GM12873 (cell line): ENCODE data around the gene TAF3.

Experiments
- TF ChIP-seq, protein P1 (sequence below): IDR thresholded peaks from 2 replicates; pipeline ENCODE4 v1.5.1; 2012; ENCODE audit warnings: low read depth, mild to moderate bottlenecking, moderate library complexity, low read length, control low read depth; ENCODE audit not compliant: insufficient read depth; ENCODE audit errors: missing control alignments

TAF3 gene

GRCh38 chr10:7896297-7896696 is 78.0 kb downstream of the TAF3 start:
- TF ChIP-seq, protein P1, sequence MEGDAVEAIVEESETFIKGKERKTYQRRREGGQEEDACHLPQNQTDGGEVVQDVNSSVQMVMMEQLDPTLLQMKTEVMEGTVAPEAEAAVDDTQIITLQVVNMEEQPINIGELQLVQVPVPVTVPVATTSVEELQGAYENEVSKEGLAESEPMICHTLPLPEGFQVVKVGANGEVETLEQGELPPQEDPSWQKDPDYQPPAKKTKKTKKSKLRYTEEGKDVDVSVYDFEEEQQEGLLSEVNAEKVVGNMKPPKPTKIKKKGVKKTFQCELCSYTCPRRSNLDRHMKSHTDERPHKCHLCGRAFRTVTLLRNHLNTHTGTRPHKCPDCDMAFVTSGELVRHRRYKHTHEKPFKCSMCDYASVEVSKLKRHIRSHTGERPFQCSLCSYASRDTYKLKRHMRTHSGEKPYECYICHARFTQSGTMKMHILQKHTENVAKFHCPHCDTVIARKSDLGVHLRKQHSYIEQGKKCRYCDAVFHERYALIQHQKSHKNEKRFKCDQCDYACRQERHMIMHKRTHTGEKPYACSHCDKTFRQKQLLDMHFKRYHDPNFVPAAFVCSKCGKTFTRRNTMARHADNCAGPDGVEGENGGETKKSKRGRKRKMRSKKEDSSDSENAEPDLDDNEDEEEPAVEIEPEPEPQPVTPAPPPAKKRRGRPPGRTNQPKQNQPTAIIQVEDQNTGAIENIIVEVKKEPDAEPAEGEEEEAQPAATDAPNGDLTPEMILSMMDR: no peak

DNA sequence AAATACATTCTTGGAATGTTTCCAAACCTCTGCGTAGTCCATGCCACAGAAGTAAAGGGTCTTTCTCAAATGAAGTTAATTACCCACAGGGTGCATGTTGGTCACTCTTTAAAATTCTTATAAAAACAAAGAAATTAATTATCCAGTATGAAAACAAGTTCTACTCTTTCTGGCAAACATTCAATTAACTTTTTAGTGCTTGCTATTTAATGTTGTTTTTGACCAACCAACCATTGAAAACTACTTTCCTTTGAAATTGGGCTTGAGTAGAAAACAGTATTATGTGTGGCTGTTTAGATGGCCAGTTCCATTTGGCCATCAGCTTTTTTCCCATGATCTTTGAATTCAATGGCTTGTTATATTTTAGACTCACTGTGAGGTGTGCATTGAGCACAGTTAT is 83.0 kb downstream of the TAF3 start:
- TF ChIP-seq, protein P1: no peak

- TF ChIP-seq, protein P1: no peak
Observed at GRCh38 chr10:7902413-7902812, 84.1 kb downstream of the TAF3 start.

GRCh38 chr10:7903851-7904250 is 85.5 kb downstream of the TAF3 start:
- TF ChIP-seq, protein P1: no peak

DNA sequence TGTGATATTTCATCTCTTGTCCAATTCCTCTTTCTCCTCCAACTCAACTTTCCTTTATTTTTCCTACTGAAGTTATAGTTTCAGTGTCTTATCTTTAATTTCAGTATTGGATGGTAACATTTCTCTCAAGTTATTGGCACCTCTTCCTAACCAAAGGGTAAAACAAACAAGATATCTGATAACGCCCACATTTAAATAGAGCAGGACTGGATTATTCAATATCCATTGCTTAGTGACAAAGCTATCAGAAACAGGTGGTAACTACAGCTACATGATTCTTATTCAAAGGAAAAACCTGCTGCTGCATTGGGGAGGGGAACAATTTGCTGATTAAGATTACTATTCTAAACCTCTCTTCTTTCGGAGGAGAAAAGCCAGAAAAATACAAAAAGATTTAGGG is 87.8 kb downstream of the TAF3 start:
- TF ChIP-seq, protein P1: no peak

DNA sequence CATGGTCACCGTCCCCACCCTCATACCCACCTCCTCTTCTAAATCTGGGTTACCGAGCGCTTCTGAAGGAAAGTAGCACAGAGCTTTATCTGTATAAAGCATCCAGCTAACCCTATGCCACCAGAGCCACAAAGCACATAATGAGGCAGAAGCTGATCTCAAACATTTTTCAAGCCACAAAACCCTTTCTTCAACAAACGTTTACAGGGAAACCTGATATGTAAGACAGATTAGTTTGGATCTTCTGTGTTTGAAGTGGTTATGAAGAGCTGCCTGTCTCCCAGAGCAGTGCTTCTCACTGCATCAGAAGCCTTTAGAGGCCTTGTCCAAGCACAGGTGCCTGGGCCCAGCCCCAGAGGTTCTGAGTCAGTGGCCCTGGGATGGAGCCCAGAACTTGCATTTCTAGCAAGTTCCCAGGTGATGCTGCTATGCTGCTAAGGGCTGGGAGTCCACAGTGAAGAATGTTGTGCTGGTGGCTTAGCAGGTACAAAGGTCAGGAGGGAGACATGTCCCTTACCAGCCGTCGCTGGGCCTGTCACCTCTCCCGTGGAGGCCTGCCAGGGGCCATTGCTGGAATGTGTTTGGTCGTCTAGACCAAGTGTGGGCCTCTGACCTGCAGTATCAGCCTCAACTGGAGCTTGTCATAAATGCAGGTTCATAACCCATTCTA is 90.4 kb downstream of the TAF3 start:
- TF ChIP-seq, protein P1: no peak

GRCh38 chr10:7913126-7913872 is 95.0 kb downstream of the TAF3 start:
- TF ChIP-seq, protein P1: no peak
